SK-N-SH (cell line): ENCODE results near the gene PRSS16.

Experiments
- TAF1 ChIP-seq: IDR thresholded peaks from 2 replicates; pipeline ENCODE4 v1.6.1; 2012; ENCODE audit warnings: low read depth, mild to moderate bottlenecking, low read length, moderate library complexity, borderline replicate concordance
- TF ChIP-seq, protein P1 (sequence below): fragments of 200-600 bp; sonication (generic); IDR thresholded peaks from 2 replicates; pipeline ENCODE4 v1.6.1; 2017; ENCODE audit warnings: antibody characterized with exemption, mild to moderate bottlenecking, moderate library complexity

DNA sequence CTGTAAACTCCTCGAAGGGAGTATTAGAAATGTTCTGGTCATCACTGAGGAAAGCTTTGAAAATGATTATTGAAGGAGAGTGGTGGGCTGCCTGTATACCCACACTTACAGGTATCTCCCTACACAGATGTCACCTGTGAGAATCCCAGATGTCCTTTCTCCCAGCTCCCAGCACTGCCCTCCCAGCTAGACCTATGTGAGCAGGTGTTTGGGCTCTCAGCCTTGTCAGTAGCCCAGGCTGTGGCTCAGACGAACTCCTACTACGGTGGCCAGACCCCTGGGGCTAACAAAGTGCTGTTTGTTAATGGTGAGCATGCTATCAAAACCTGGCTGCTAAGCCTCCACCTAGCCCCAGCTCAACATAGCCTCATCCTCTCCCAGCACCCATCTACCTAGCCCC lies 7.1 kb downstream of the PRSS16 start:
- TF ChIP-seq, protein P1, sequence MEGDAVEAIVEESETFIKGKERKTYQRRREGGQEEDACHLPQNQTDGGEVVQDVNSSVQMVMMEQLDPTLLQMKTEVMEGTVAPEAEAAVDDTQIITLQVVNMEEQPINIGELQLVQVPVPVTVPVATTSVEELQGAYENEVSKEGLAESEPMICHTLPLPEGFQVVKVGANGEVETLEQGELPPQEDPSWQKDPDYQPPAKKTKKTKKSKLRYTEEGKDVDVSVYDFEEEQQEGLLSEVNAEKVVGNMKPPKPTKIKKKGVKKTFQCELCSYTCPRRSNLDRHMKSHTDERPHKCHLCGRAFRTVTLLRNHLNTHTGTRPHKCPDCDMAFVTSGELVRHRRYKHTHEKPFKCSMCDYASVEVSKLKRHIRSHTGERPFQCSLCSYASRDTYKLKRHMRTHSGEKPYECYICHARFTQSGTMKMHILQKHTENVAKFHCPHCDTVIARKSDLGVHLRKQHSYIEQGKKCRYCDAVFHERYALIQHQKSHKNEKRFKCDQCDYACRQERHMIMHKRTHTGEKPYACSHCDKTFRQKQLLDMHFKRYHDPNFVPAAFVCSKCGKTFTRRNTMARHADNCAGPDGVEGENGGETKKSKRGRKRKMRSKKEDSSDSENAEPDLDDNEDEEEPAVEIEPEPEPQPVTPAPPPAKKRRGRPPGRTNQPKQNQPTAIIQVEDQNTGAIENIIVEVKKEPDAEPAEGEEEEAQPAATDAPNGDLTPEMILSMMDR, result no peak
- TF ChIP-seq TAF1, result no peak
